Endothelial cell of umbilical vein (primary cell): Measurements from ENCODE around the gene PTPRK. TPM values are rescaled to one million over a fixed set of nuclear protein-coding genes. Genes with fewer than 3 reads are reported as not detected.

Experiments used
- BruUV-seq: library from RNA; stranded (reverse); fragments of 400-500 nt; replicated peaks from 2 replicates; lab custom pipeline; 2021; lab: Mats Ljungman, UMichigan
- CTCF ChIA-PET: fragments of 300-600, 350-600 bp; sonication (Branson Sonifier 250); formaldehyde crosslinking; loops from one replicate; lab custom pipeline; 2021; ENCODE audit warnings: antibody characterized with exemption, inconsistent platforms; lab: Charles Lee
- POLR2A ChIA-PET: fragments of 300-600, 350-600 bp; sonication (Branson Sonifier 250); formaldehyde crosslinking; loops from one replicate; lab custom pipeline; 2021; ENCODE audit warnings: antibody characterized with exemption, inconsistent platforms; lab: Charles Lee
- DNase-seq: peaks from one replicate; pipeline ENCODE4 v3.0.0-alpha.2; 2011; ENCODE audit warnings: low read depth, low spot score
- FAIRE-seq: peaks from 2 replicates; lab custom pipeline; 2011; peaks lifted over from hg19 to GRCh38; lab: Jason Lieb, UNC
- H2AFZ ChIP-seq: 2 replicates; pipeline ENCODE4 v1.6.0; 2012; ENCODE audit warnings: low read depth, low read length, control low read depth, inconsistent platforms
- H3K27ac ChIP-seq: 2 replicates; pipeline ENCODE4 v1.5.1; 2011; ENCODE audit warnings: low read depth, mild to moderate bottlenecking, control low read depth, low read length, moderate library complexity; ENCODE audit not compliant: insufficient read depth
- H3K27me3 ChIP-seq, 2 experiments: 2 replicates each; pipeline versions ENCODE4 v1.6.0 to v1.6.1; 2011; ENCODE audit warnings: low read length in 2 of 2, mixed read lengths in 1 of 2; ENCODE audit not compliant: control insufficient read depth in 2 of 2, insufficient read depth in 2 of 2
- H3K36me3 ChIP-seq, 2 experiments: 2 replicates in 1 of 2; 3 replicates in 1 of 2; pipeline ENCODE4 v1.5.1; 2011; ENCODE audit warnings: low read length in 2 of 2, mild to moderate bottlenecking in 1 of 2, moderate library complexity in 1 of 2; ENCODE audit not compliant: control insufficient read depth in 2 of 2, insufficient read depth in 2 of 2; ENCODE audit errors: extremely low read depth in 1 of 2
- H3K4me1 ChIP-seq: 3 replicates; pipeline ENCODE4 v1.5.1; 2011; ENCODE audit warnings: mild to moderate bottlenecking, low read length; ENCODE audit not compliant: control insufficient read depth, insufficient read depth; ENCODE audit errors: extremely low read depth
- H3K4me2 ChIP-seq: 2 replicates; pipeline ENCODE4 v1.6.1; 2011; ENCODE audit warnings: low read length, control low read depth, mixed read lengths; ENCODE audit not compliant: insufficient read depth
- H3K4me3 ChIP-seq, 3 experiments: fragments of 200-600 bp in 1 of 3; sonication (generic), shearing (Covaris generic) in 1 of 3; replicated peaks in 1 of 3; 2 replicates each; pipeline ENCODE4 v1.5.1; 2011 to 2016; ENCODE audit warnings: control low read depth in 3 of 3, low read length in 3 of 3, mild to moderate bottlenecking in 2 of 3, inconsistent platforms in 1 of 3, low read depth in 1 of 3, moderate library complexity in 1 of 3; ENCODE audit not compliant: insufficient read depth in 1 of 3
- H3K79me2 ChIP-seq: 2 replicates; pipeline ENCODE4 v1.6.0; 2012; ENCODE audit warnings: low read length, inconsistent platforms; ENCODE audit not compliant: control insufficient read depth, insufficient read depth
- H3K9ac ChIP-seq: replicated peaks from 2 replicates; pipeline ENCODE3; 2011; ENCODE audit warnings: low read length, control low read depth; ENCODE audit not compliant: insufficient read depth; ENCODE audit errors: extremely low read depth
- H3K9me1 ChIP-seq: replicated peaks from 3 replicates; pipeline ENCODE4 v1.6.0; 2011; ENCODE audit warnings: mild to moderate bottlenecking, low read length; ENCODE audit not compliant: control insufficient read depth, insufficient read depth; ENCODE audit errors: extremely low read depth
- H3K9me3 ChIP-seq: replicated peaks from 2 replicates; pipeline ENCODE4 v1.5.1; 2012; ENCODE audit warnings: low read length, inconsistent platforms; ENCODE audit not compliant: control insufficient read depth, insufficient read depth
- H4K20me1 ChIP-seq: replicated peaks from 2 replicates; pipeline ENCODE3; 2011; ENCODE audit warnings: mild to moderate bottlenecking, low read length; ENCODE audit not compliant: control insufficient read depth, insufficient read depth; ENCODE audit errors: extremely low read depth
- CTCF ChIP-seq, 2 donors: IDR thresholded peaks; 1 replicate in 1 of 2; 2 replicates in 1 of 2; pipeline ENCODE4 v1.5.1; 2011; ENCODE audit warnings: low read length in 2 of 2, mild to moderate bottlenecking in 2 of 2, moderate library complexity in 2 of 2, control low read depth in 1 of 2, inconsistent platforms in 1 of 2, low read depth in 1 of 2; ENCODE audit not compliant: insufficient read depth in 1 of 2; ENCODE audit errors: extremely low read depth in 1 of 2
- EZH2 ChIP-seq: IDR thresholded peaks from 2 replicates; pipeline ENCODE4 v1.6.1; 2012; ENCODE audit warnings: borderline replicate concordance, low read depth, mild to moderate bottlenecking, moderate library complexity, low read length, inconsistent platforms; ENCODE audit not compliant: severe bottlenecking
- FOS ChIP-seq: IDR thresholded peaks from 2 replicates; pipeline ENCODE4 v1.6.1; 2011; ENCODE audit warnings: mild to moderate bottlenecking, low read length, moderate library complexity, borderline replicate concordance; ENCODE audit not compliant: insufficient read depth
- GATA2 ChIP-seq: IDR thresholded peaks from 2 replicates; pipeline ENCODE4 v1.7.0; 2011; ENCODE audit warnings: low read depth, mild to moderate bottlenecking, moderate library complexity, mixed read lengths, low read length; ENCODE audit not compliant: insufficient read length, insufficient read depth
- JUN ChIP-seq: IDR thresholded peaks from 2 replicates; pipeline ENCODE4 v1.6.1; 2011; ENCODE audit warnings: borderline replicate concordance, low read depth; ENCODE audit not compliant: insufficient read length, insufficient read depth
- MAX ChIP-seq: IDR thresholded peaks from 2 replicates; pipeline ENCODE4 v1.6.1; 2011; ENCODE audit not compliant: insufficient read depth, insufficient read length
- MYC ChIP-seq: IDR thresholded peaks from one replicate; pipeline ENCODE4 v1.6.1; 2011; ENCODE audit warnings: mild to moderate bottlenecking, low read depth, low read length
- POLR2A ChIP-seq: IDR thresholded peaks from 2 replicates; pipeline ENCODE4 v1.6.1; 2012; ENCODE audit warnings: low read depth, mild to moderate bottlenecking, control low read depth, low read length
- POLR2AphosphoS5 ChIP-seq: IDR thresholded peaks from 2 replicates; pipeline ENCODE4 v1.6.1; 2012; ENCODE audit warnings: low read depth, mild to moderate bottlenecking, control low read depth, low read length, moderate library complexity; ENCODE audit not compliant: insufficient read depth
- dilution Hi-C: fragments of 300-500 bp; cut with MboI; formaldehyde crosslinking; loops from one replicate; pipeline ENCODE4 v1.15.0; 2019; ENCODE audit warnings: low sequenced_read_pairs; ENCODE audit not compliant: extremely low pct_ligation_motif_present
- intact Hi-C: fragments of 100-400 bp; cut with micrococcal nuclease; formaldehyde crosslinking; loops from one replicate; pipeline ENCODE4 v1.10.0; 2022
- polyA plus RNA-seq, 4 experiments: library from polyadenylated mRNA; depleted of rRNA in 3 of 4; stranded (reverse) in 3 of 4; unstranded in 1 of 4; fragments of >200 nt; gene quantifications; 2 replicates each; pipeline versions ENCODE4 v1.2.1 to v1.2.3, GENCODE V29; 2011 to 2012; ENCODE audit warnings: missing spikeins in 1 of 4
- total RNA-seq: library from RNA; stranded (reverse); gene quantifications from 2 replicates; pipeline ENCODE4 v1.2.3, GENCODE V29; 2021

Gene PTPRK
- total and polyA plus RNA-seq, 2 donors (not counting 3 experiments of a cell fraction or from before 2014, with no cell fraction given) = 15.2 to 74.0 TPM

- TF ChIP-seq MAX (no peak), GATA2 (no peak), EZH2 (no peak)
- H3K9me3 ChIP-seq = no peaks in the 10 kb centered on the region
- H3K4me3 ChIP-seq = no peak overlapping the region
- DNase-seq (no peak), FAIRE-seq (no peak)
- intact Hi-C loops (no loop called here), dilution Hi-C loops (no loop called here)
- H3K4me2 ChIP-seq = no peak overlapping the region
- CTCF ChIA-PET = no interaction called here
- BruUV-seq = no TSS peak
- H3K79me2 ChIP-seq = peaks cover 15% of the 10 kb centered on the region
- no peaks in the 10 kb centered on the region for H3K27me3 ChIP-seq
- no peak overlapping the region for H2AFZ ChIP-seq
- H3K9me1 ChIP-seq = no peaks in the 10 kb centered on the region
- no peaks in the 10 kb centered on the region for H3K36me3 ChIP-seq
- POLR2A ChIA-PET = no interaction called here
- no peaks in the 10 kb centered on the region for H3K4me1 ChIP-seq
- H4K20me1 ChIP-seq = no peaks in the 10 kb centered on the region
- no peak overlapping the region for H3K9ac ChIP-seq
- no peak overlapping the region for H3K27ac ChIP-seq
Measured at GRCh38 chr6:128394167-128394566, 126.2 kb downstream of the PTPRK start.

GRCh38 chr6:128389820-128390534 is 130.4 kb downstream of the PTPRK start:
- no peaks in the 10 kb centered on the region for H3K27me3 ChIP-seq
- dilution Hi-C loops = no loop called here
- ChIA-PET CTCF (interaction anchor here (1.2 kb wide), 1 partner anchor 20 kb away, joined by 4 read pairs; no protein-coding TSS in a partner anchor), POLR2A (no interaction called here)
- DNase-seq = no peak
- no peaks in the 10 kb centered on the region for H3K9me3 ChIP-seq
- no peaks in the 10 kb centered on the region for H3K4me1 ChIP-seq
- no TSS peak for BruUV-seq
- no peaks in the 10 kb centered on the region for H3K36me3 ChIP-seq
- TF ChIP-seq GATA2 = no peak
- TF ChIP-seq MYC = no peak
- TF ChIP-seq CTCF (IDR thresholded peaks at IDR 0.05; ENCODE audit: extremely low read depth in 1 of 2, insufficient read depth in 1 of 2, low read depth in 1 of 2, low read length in 2 of 2) = no peak
- no peak for TF ChIP-seq POLR2A
- no peak for TF ChIP-seq JUN
- TF ChIP-seq MAX = no peak
- TF ChIP-seq EZH2 = no peak
- TF ChIP-seq POLR2AphosphoS5 = no peak
- no peak for TF ChIP-seq FOS
- H3K4me2 ChIP-seq = no peak overlapping the region
- H3K27ac ChIP-seq = no peak overlapping the region
- H3K9ac ChIP-seq = no peak overlapping the region
- H3K4me3 ChIP-seq = no peak overlapping the region
- FAIRE-seq = no peak
- intact Hi-C loops = no loop called here
- H4K20me1 ChIP-seq = no peaks in the 10 kb centered on the region
- H3K79me2 ChIP-seq = peaks cover 10% of the 10 kb centered on the region
- no peaks in the 10 kb centered on the region for H3K9me1 ChIP-seq
- H2AFZ ChIP-seq = no peak overlapping the region
